Measurements from ENCODE around the gene SAPCD1. TPM values are rescaled to one million over a fixed set of nuclear protein-coding genes. Genes with fewer than 3 reads are reported as not detected.

SAPCD1 gene
- total and polyA plus RNA-seq, 4 donors = 1.3 to 6.3 (median 3.1) TPM

GRCh38 chr6:31742894-31743293 lies 19.6 kb upstream of the SAPCD1 start:
- Histone ChIP-seq H3K27me3 (ENCODE audit: control insufficient read depth in 3 of 3, insufficient read depth in 3 of 3, low read length in 2 of 3) (no peaks in the 10 kb centered on the region), H3K9ac (ENCODE audit: insufficient read depth in 1 of 2, low read length in 2 of 2) (no peak overlapping the region), H3K27ac (ENCODE audit: low read depth in 1 of 2, low read length in 1 of 2) (no peak overlapping the region), H3K4me3 (no peak overlapping the region), H3K9me3 (ENCODE audit: control insufficient read depth in 4 of 4, insufficient read depth in 3 of 4, low read length in 3 of 4) (no peaks in the 10 kb centered on the region), H3K4me1 (ENCODE audit: control insufficient read depth in 5 of 5, insufficient read depth in 5 of 5, low read length in 5 of 5) (peaks cover 0 to 20% (median 8%) of the 10 kb centered on the region in 5 donors), H3K36me3 (ENCODE audit: control insufficient read depth in 4 of 4, insufficient read depth in 4 of 4, low read length in 4 of 4) (peaks cover 0 to 8% (median 2%) of the 10 kb centered on the region in 4 donors)
- no peak for TF ChIP-seq CTCF (IDR thresholded peaks at IDR 0.05; ENCODE audit: control extremely low read depth, extremely low read depth)
- DNase-seq = no peak
- no peak for ATAC-seq (ENCODE audit: insufficient read depth, low FRiP score)
- WGBS, 2 donors = 92 to 96% methylated on average over 3 of the region's 3 CpGs

GRCh38 chr6:31744422-31744821 lies 18.0 kb upstream of the SAPCD1 start:
- no peak overlapping the region for H3K27ac ChIP-seq (ENCODE audit: low read depth in 1 of 2, low read length in 1 of 2)

GRCh38 chr6:31749301-31750036 lies 13.0 kb upstream of the SAPCD1 start:
- TF ChIP-seq CTCF (IDR thresholded peaks at IDR 0.05; ENCODE audit: control extremely low read depth, extremely low read depth) = no peak
- WGBS, 2 donors = 91 to 92% methylated on average over 8 of the region's 8 CpGs
- no peak for ATAC-seq (ENCODE audit: insufficient read depth, low FRiP score)
- Histone ChIP-seq H3K9me3 (ENCODE audit: control insufficient read depth in 4 of 4, insufficient read depth in 3 of 4, low read length in 3 of 4) (no peaks in the 10 kb centered on the region), H3K4me1 (ENCODE audit: control insufficient read depth in 5 of 5, insufficient read depth in 5 of 5, low read length in 5 of 5) (no peaks in the 10 kb centered on the region), H3K4me3 (no peak overlapping the region), H3K9ac (ENCODE audit: insufficient read depth in 1 of 2, low read length in 2 of 2) (no peak overlapping the region), H3K36me3 (ENCODE audit: control insufficient read depth in 4 of 4, insufficient read depth in 4 of 4, low read length in 4 of 4) (peaks cover 0 to 5% (median 2%) of the 10 kb centered on the region in 4 donors), H3K27me3 (ENCODE audit: control insufficient read depth in 3 of 3, insufficient read depth in 3 of 3, low read length in 2 of 3) (no peaks in the 10 kb centered on the region), H3K27ac (ENCODE audit: low read depth in 1 of 2, low read length in 1 of 2) (no peak overlapping the region)
- no peak for DNase-seq

More at GRCh38 chr6:31744422-31744821, 18.0 kb upstream of the SAPCD1 start:
- DNase-seq = no peak
- no peaks in the 10 kb centered on the region for H3K27me3 ChIP-seq (ENCODE audit: control insufficient read depth in 3 of 3, insufficient read depth in 3 of 3, low read length in 2 of 3)
- ATAC-seq (ENCODE audit: insufficient read depth, low FRiP score) = no peak
- H3K4me3 ChIP-seq = no peak overlapping the region
- peaks cover 0 to 8% (median 2%) of the 10 kb centered on the region in 4 donors for H3K36me3 ChIP-seq (ENCODE audit: control insufficient read depth in 4 of 4, insufficient read depth in 4 of 4, low read length in 4 of 4)
- H3K4me1 ChIP-seq (ENCODE audit: control insufficient read depth in 5 of 5, insufficient read depth in 5 of 5, low read length in 5 of 5) = peaks cover 0 to 6% (median 0%) of the 10 kb centered on the region in 5 donors
- no peak overlapping the region for H3K9ac ChIP-seq (ENCODE audit: insufficient read depth in 1 of 2, low read length in 2 of 2)
- no peak for TF ChIP-seq CTCF (IDR thresholded peaks at IDR 0.05; ENCODE audit: control extremely low read depth, extremely low read depth)
- no peaks in the 10 kb centered on the region for H3K9me3 ChIP-seq (ENCODE audit: control insufficient read depth in 4 of 4, insufficient read depth in 3 of 4, low read length in 3 of 4)
- WGBS, 2 donors = 29 to 70% methylated on average over 1 of the region's 1 CpG

Measured in lung (tissue), 12 donors.